Caco-2 (cell line): ENCODE data around the gene HCST. TPM values are rescaled to one million over a fixed set of nuclear protein-coding genes. Genes with fewer than 3 reads are reported as not detected.
A peak's percentile ranks its signal among the peaks of the same experiment; 100 is the strongest.

Source experiments
- BruUV-seq: library from RNA; stranded (reverse); fragments of 400-500 nt; replicated peaks from 2 replicates; lab custom pipeline; 2021; lab: Mats Ljungman, UMichigan
- CTCF ChIA-PET: fragments of 300-600 bp; sonication (Branson Sonifier 250); formaldehyde crosslinking; loops from one replicate; lab custom pipeline; 2022; ENCODE audit warnings: antibody characterized with exemption; lab: Charles Lee
- POLR2A ChIA-PET: fragments of 300-600 bp; sonication (Branson Sonifier 250); formaldehyde crosslinking; loops from one replicate; lab custom pipeline; 2022; ENCODE audit warnings: antibody characterized with exemption; lab: Charles Lee
- DNase-seq, 2 experiments: peaks; one replicate each; pipeline versions ENCODE4 v3.0.0 to v3.0.0-alpha.2; 2020 to 2022
- H3K27me3 ChIP-seq: replicated peaks from 2 replicates; pipeline ENCODE4 v1.6.0; 2011; ENCODE audit warnings: low read length; ENCODE audit not compliant: control insufficient read depth, insufficient read depth
- H3K36me3 ChIP-seq: 2 replicates; pipeline ENCODE4 v1.5.1; 2011; ENCODE audit warnings: low read length; ENCODE audit not compliant: control insufficient read depth, insufficient read depth
- H3K4me1 ChIP-seq: fragments of 250-450 bp; sonication (Bioruptor Pico); 2 replicates; pipeline ENCODE4 v1.5.1; 2020; ENCODE audit warnings: mild to moderate bottlenecking
- H3K4me3 ChIP-seq: 2 replicates; pipeline ENCODE4 v1.5.1; 2011; ENCODE audit warnings: low read depth, mild to moderate bottlenecking, control low read depth, low read length
- H3K9me3 ChIP-seq: fragments of 250-450 bp; sonication (Bioruptor Pico); 2 replicates; pipeline ENCODE4 v1.5.1; 2020; ENCODE audit warnings: mild to moderate bottlenecking, moderate library complexity
- H3K27ac Mint-ChIP-seq: one replicate; pipeline ENCODE4 v1.8.0; 2022; ENCODE audit warnings: mixed read lengths; ENCODE audit not compliant: unreplicated experiment
- H3K27me3 Mint-ChIP-seq: one replicate; pipeline ENCODE4 v1.8.0; 2022; ENCODE audit warnings: mixed read lengths; ENCODE audit not compliant: insufficient read depth, unreplicated experiment
- H3K36me3 Mint-ChIP-seq: one replicate; pipeline ENCODE4 v1.8.0; 2022; ENCODE audit warnings: mild to moderate bottlenecking, mixed read lengths; ENCODE audit not compliant: insufficient read depth, unreplicated experiment
- H3K4me1 Mint-ChIP-seq: one replicate; pipeline ENCODE4 v1.8.0; 2022; ENCODE audit warnings: low read depth, mixed read lengths; ENCODE audit not compliant: unreplicated experiment
- H3K4me3 Mint-ChIP-seq: one replicate; pipeline ENCODE4 v1.8.0; 2022; ENCODE audit warnings: mild to moderate bottlenecking, moderate library complexity, mixed read lengths; ENCODE audit not compliant: unreplicated experiment
- H3K9me3 Mint-ChIP-seq: one replicate; pipeline ENCODE4 v1.8.0; 2022; ENCODE audit warnings: mixed read lengths; ENCODE audit not compliant: unreplicated experiment
- CTCF ChIP-seq, 2 experiments: fragments of 200-600 bp in 1 of 2; IDR thresholded peaks; 1 replicate in 1 of 2; 2 replicates in 1 of 2; pipeline versions ENCODE4 v1.5.1 to v1.8.0; 2011 to 2022; ENCODE audit warnings: antibody characterized with exemption in 1 of 2, control low read depth in 1 of 2, inconsistent platforms in 1 of 2, low read depth in 1 of 2, low read length in 1 of 2, mild to moderate bottlenecking in 1 of 2, moderate library complexity in 1 of 2; ENCODE audit not compliant: insufficient read depth in 1 of 2, severe bottlenecking in 1 of 2, unreplicated experiment in 1 of 2
- intact Hi-C: fragments of 100-400 bp; cut with micrococcal nuclease; formaldehyde crosslinking; loops from one replicate; pipeline ENCODE4 v1.10.0; 2022; ENCODE audit not compliant: unreplicated experiment
- total RNA-seq: library from RNA; stranded (reverse); gene quantifications from 2 replicates; pipeline ENCODE4 v1.2.3, GENCODE V29; 2022

The HCST gene
- total RNA-seq, 1 experiment from 2014 or later: not detected

GRCh38 chr19:35882114-35882832 is 20.1 kb upstream of the HCST start:
- Mint-ChIP-seq H3K4me1 (peaks cover 10% of the 10 kb centered on the region), H3K4me3 (no peak overlapping the region), H3K9me3 (no peaks in the 10 kb centered on the region), H3K36me3 (peaks cover 15% of the 10 kb centered on the region), H3K27ac (no peak overlapping the region), H3K27me3 (peaks cover 13% of the 10 kb centered on the region)
- H3K4me1 ChIP-seq: no peaks in the 10 kb centered on the region
- H3K4me3 ChIP-seq: no peak overlapping the region
- H3K9me3 ChIP-seq: no peaks in the 10 kb centered on the region
- TF ChIP-seq CTCF (IDR thresholded peaks at IDR 0.05; ENCODE audit: insufficient read depth in 1 of 2, low read depth in 1 of 2, low read length in 1 of 2, severe bottlenecking in 1 of 2, unreplicated experiment in 1 of 2): peak; percentile 46 to 55
- ChIA-PET CTCF (interaction anchor here (0.6 to 1.7 kb wide), 4 partner anchors 49 to 160 kb away, joined by 3 to 11 read pairs (median 4); no protein-coding TSS in a partner anchor), POLR2A (no interaction called here)
- intact Hi-C loops: loop anchor here (1.0 kb wide), 1 partner anchor 49 kb away; no protein-coding TSS in a partner anchor
- DNase-seq: peak in 1 of 2 experiments; percentile 74
- 0 out of 2 replicates have a peak, but pooled peaks cover 1% of the 10 kb centered on the region for H3K27me3 ChIP-seq
- no peaks in the 10 kb centered on the region for H3K36me3 ChIP-seq
- BruUV-seq: no TSS peak

DNA sequence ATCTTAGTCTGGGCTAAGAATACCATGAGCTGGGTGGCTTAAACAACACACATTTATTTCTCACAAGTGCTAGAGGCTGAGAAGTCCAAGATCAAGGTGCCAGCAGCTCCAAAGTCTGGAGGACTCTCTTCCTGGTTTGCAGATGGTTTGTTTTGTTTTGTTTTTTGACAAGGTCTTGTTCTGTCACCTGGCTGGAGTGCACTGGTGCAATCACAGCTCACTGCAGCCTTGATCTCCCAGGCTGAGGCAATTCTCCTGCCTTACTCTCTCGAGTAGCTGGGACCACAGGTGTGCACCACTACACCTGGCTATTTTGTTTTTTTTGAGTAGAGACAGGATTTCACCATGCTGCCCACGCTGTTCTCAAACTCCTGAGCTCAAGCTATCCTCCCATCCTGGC is 18.4 kb upstream of the HCST start:
- no TSS peak for BruUV-seq
- no peak for TF ChIP-seq CTCF (IDR thresholded peaks at IDR 0.05; ENCODE audit: insufficient read depth in 1 of 2, low read depth in 1 of 2, low read length in 1 of 2, severe bottlenecking in 1 of 2, unreplicated experiment in 1 of 2)
- no peak overlapping the region for H3K4me3 ChIP-seq

DNA sequence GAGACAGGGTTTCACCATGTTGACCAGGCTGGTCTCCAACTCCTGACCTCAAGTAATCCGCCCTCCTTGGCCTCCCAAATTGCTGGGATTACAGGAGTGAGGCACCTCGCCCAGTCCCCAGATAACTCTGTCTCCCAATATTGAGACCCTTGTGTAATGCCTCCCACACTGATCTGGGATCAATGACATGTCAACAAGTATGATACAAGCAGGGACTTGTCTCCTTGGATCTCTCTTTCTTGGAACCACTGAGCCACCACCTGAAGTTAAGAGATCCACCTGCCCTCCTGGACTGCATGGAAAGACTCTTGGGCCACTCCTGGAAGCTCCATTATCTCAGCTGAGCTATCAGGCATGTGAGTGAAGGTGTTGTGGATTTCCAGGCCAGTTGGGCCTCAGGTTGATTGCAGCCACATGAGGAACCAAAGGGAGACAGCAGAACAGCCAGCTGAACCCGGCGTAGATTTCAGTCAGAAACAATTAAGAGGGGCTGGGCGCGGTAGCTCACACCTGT is 17.0 kb upstream of the HCST start:
- ChIA-PET CTCF (no interaction called here), POLR2A (no interaction called here)

More for the DNA sequence above, 18.4 kb upstream of the HCST start:
- POLR2A ChIA-PET: interaction anchor here (0.6 kb wide), 1 partner anchor 229 kb away, joined by 3 read pairs; no protein-coding TSS in a partner anchor
- intact Hi-C loops: no loop called here
- Histone ChIP-seq H3K36me3 (no peaks in the 10 kb centered on the region), H3K27me3 (no peaks in the 10 kb centered on the region), H3K9me3 (no peaks in the 10 kb centered on the region), H3K4me1 (no peaks in the 10 kb centered on the region)
- Mint-ChIP-seq H3K4me3 (no peak overlapping the region), H3K4me1 (peaks cover 10% of the 10 kb centered on the region), H3K36me3 (peaks cover 27% of the 10 kb centered on the region), H3K27ac (no peak overlapping the region), H3K9me3 (no peaks in the 10 kb centered on the region), H3K27me3 (peaks cover 3% of the 10 kb centered on the region)
- CTCF ChIA-PET: interaction anchor here (1.4 kb wide), 1 partner anchor 47 kb away, joined by 6 read pairs; no protein-coding TSS in a partner anchor
- DNase-seq: no peak

More for the DNA sequence above, 17.0 kb upstream of the HCST start:
- TF ChIP-seq CTCF (IDR thresholded peaks at IDR 0.05; ENCODE audit: insufficient read depth in 1 of 2, low read depth in 1 of 2, low read length in 1 of 2, severe bottlenecking in 1 of 2, unreplicated experiment in 1 of 2): no peak
- DNase-seq: no peak
- Mint-ChIP-seq H3K9me3 (no peaks in the 10 kb centered on the region), H3K4me1 (peaks cover under 1% of the 10 kb centered on the region), H3K4me3 (no peak overlapping the region), H3K27me3 (no peaks in the 10 kb centered on the region), H3K27ac (no peak overlapping the region), H3K36me3 (peaks cover 19% of the 10 kb centered on the region)
- intact Hi-C loops: no loop called here
- Histone ChIP-seq H3K27me3 (no peaks in the 10 kb centered on the region), H3K9me3 (no peaks in the 10 kb centered on the region), H3K4me3 (no peak overlapping the region), H3K4me1 (no peaks in the 10 kb centered on the region), H3K36me3 (no peaks in the 10 kb centered on the region)
- BruUV-seq: no TSS peak
